Colonic mucosa (tissue), 4 donors: ENCODE measurements around the gene SCN1B. TPM values are rescaled to one million over a fixed set of nuclear protein-coding genes. Genes with fewer than 3 reads are reported as not detected.

Experiments
- DNase-seq: peaks from one replicate; pipeline ENCODE4 v3.0.0-alpha.2; 2020
- H3K27ac ChIP-seq: fragments of 200-600 bp; one replicate; pipeline ENCODE4 v1.8.0; 2021
- H3K27me3 ChIP-seq: fragments of 200-600 bp; one replicate; pipeline ENCODE4 v1.8.0; 2021
- H3K36me3 ChIP-seq: fragments of 200-600 bp; one replicate; pipeline ENCODE4 v1.8.0; 2021
- H3K4me1 ChIP-seq: fragments of 200-600 bp; one replicate; pipeline ENCODE4 v1.8.0; 2021; ENCODE audit warnings: mild to moderate bottlenecking
- H3K4me3 ChIP-seq: fragments of 200-600 bp; one replicate; pipeline ENCODE4 v1.8.0; 2021
- H3K9ac ChIP-seq, 2 donors: one replicate each; pipeline ENCODE4 v1.7.0; 2013; ENCODE audit warnings: control low read depth in 2 of 2, low read depth in 2 of 2, low read length in 2 of 2
- H3K9me3 ChIP-seq: fragments of 200-600 bp; one replicate; pipeline ENCODE4 v1.8.0; 2021
- intact Hi-C: fragments of 100-400 bp; cut with DNase I; formaldehyde crosslinking; loops from one replicate; pipeline ENCODE4 v1.14.1; 2022
- total RNA-seq, 2 donors: library from RNA; stranded (reverse); fragmentation: NEBNext Ultra II Directional in 1 of 2; extraction: Animal tissue kit (Norgen Biotek cat#: 25700) in 1 of 2; gene quantifications; one replicate each; pipeline ENCODE4 v1.2.1, GENCODE V29; 2021
- TF ChIP-seq, protein P1 (sequence below): fragments of 200-600 bp; IDR thresholded peaks from one replicate; pipeline ENCODE4 v1.8.0; 2022; ENCODE audit warnings: antibody characterized with exemption, mild to moderate bottlenecking
- donor health status: healthy.
- donor health status: DM: no; HTN: no; CAD: no.
- donor health status: DM: no; HTN: no; CAD: no.

Gene SCN1B
- total RNA-seq, 2 donors from 2014 or later, result 1.8 to 2.1 TPM

DNA sequence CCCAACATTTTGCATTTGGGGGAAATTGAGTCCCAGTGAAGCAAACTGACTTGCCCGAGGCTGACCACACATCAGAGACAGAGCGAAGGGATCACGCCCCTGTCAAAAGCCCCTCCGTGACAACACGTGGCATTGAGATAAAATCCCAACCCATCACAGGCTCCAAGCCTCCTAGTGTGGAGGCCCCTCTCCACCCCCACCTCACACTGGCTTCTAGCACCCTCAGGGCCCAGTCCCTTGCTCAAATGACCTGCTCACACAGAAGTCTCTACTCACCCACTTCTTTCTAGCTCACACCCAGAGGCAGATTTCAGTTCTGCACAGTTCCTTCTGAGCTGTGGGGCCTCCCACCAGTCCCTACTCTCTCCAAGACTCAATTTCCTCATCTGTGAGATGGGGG, 21.5 kb downstream of the SCN1B start:
- H3K27me3 ChIP-seq, result no peaks in the 10 kb centered on the region
- no peak overlapping the region for H3K27ac ChIP-seq
- no peaks in the 10 kb centered on the region for H3K9me3 ChIP-seq
- no peak overlapping the region for H3K9ac ChIP-seq
- no peak overlapping the region for H3K4me3 ChIP-seq
- intact Hi-C loops, result no loop called here
- DNase-seq, result no peak
- no peaks in the 10 kb centered on the region for H3K36me3 ChIP-seq
- H3K4me1 ChIP-seq, result no peaks in the 10 kb centered on the region
- TF ChIP-seq, protein P1, sequence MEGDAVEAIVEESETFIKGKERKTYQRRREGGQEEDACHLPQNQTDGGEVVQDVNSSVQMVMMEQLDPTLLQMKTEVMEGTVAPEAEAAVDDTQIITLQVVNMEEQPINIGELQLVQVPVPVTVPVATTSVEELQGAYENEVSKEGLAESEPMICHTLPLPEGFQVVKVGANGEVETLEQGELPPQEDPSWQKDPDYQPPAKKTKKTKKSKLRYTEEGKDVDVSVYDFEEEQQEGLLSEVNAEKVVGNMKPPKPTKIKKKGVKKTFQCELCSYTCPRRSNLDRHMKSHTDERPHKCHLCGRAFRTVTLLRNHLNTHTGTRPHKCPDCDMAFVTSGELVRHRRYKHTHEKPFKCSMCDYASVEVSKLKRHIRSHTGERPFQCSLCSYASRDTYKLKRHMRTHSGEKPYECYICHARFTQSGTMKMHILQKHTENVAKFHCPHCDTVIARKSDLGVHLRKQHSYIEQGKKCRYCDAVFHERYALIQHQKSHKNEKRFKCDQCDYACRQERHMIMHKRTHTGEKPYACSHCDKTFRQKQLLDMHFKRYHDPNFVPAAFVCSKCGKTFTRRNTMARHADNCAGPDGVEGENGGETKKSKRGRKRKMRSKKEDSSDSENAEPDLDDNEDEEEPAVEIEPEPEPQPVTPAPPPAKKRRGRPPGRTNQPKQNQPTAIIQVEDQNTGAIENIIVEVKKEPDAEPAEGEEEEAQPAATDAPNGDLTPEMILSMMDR, result no peak

GRCh38 chr19:35052599-35053190, 22.4 kb downstream of the SCN1B start:
- H3K4me3 ChIP-seq, result no peak overlapping the region
- TF ChIP-seq, protein P1, result no peak
- H3K27me3 ChIP-seq, result no peaks in the 10 kb centered on the region
- H3K9ac ChIP-seq, result no peak overlapping the region
- no peaks in the 10 kb centered on the region for H3K9me3 ChIP-seq
- no peaks in the 10 kb centered on the region for H3K36me3 ChIP-seq
- DNase-seq, result no peak
- no peaks in the 10 kb centered on the region for H3K4me1 ChIP-seq
- no peak overlapping the region for H3K27ac ChIP-seq
- intact Hi-C loops, result no loop called here

DNA sequence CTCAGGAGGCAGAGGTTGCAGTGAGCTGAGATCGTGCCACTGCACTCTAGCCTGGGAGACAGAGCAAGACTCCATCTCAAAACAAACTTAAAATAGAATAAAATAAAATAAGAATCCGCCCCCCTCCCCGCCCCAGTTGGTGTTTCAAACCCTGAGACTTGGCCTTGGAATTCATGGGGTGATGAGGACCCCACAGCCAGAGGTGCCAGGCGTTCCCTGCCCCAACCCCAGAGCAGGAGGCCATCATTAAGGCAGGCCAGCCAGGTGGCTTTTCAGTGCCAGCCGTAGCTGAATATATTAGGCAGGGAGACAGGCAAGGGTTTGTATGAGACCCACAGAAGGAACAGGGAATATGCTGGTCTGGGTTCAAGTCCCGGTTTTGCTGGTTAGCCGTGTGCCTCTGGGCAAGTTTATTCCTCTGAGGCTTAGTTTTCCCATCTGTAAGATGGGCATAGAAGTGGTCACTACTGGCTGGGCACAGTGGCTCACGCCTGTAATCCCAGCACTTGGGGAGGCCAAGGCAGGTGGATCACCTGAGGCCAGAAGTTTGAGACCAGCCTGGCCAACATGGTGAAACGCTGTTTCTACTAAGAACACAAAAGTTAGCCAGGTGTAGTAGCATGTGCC, 23.5 kb downstream of the SCN1B start:
- no peaks in the 10 kb centered on the region for H3K4me1 ChIP-seq
- H3K9ac ChIP-seq, result no peak overlapping the region
- intact Hi-C loops, result no loop called here
- no peak overlapping the region for H3K4me3 ChIP-seq
- H3K9me3 ChIP-seq, result no peaks in the 10 kb centered on the region
- H3K36me3 ChIP-seq, result no peaks in the 10 kb centered on the region
- no peak overlapping the region for H3K27ac ChIP-seq
- TF ChIP-seq, protein P1, result no peak
- no peaks in the 10 kb centered on the region for H3K27me3 ChIP-seq
- DNase-seq, result no peak

- H3K9ac ChIP-seq, result no peak overlapping the region
- TF ChIP-seq, protein P1, result no peak
- H3K36me3 ChIP-seq, result no peaks in the 10 kb centered on the region
- DNase-seq, result no peak
- H3K9me3 ChIP-seq, result no peaks in the 10 kb centered on the region
- no peak overlapping the region for H3K4me3 ChIP-seq
- no peak overlapping the region for H3K27ac ChIP-seq
- intact Hi-C loops, result no loop called here
- H3K27me3 ChIP-seq, result no peaks in the 10 kb centered on the region
- H3K4me1 ChIP-seq, result no peaks in the 10 kb centered on the region
Measured at GRCh38 chr19:35054626-35055025, 24.4 kb downstream of the SCN1B start.

- Histone ChIP-seq H3K4me3 (no peak overlapping the region), H3K4me1 (no peaks in the 10 kb centered on the region), H3K9ac (no peak overlapping the region), H3K36me3 (no peaks in the 10 kb centered on the region), H3K27me3 (no peaks in the 10 kb centered on the region), H3K27ac (no peak overlapping the region), H3K9me3 (no peaks in the 10 kb centered on the region)
- intact Hi-C loops, result no loop called here
- DNase-seq, result no peak
- TF ChIP-seq, protein P1, result no peak
Measured at GRCh38 chr19:35055715-35056179, 25.5 kb downstream of the SCN1B start.
